ENCODE measurements around the gene NLK.
"Not testable (repeated sequence)": the region's sequence is repeated elsewhere in the genome, so short reads cannot be mapped to it uniquely, and the experiment has no call there.

Gene NLK

GRCh38 chr17:28161311-28161710 is 118.8 kb downstream of the NLK start:
- DNase-seq: no peak

- no peak for DNase-seq
Measured at GRCh38 chr17:28166478-28166877, 124.0 kb downstream of the NLK start.

GRCh38 chr17:28169621-28170349 is 127.3 kb downstream of the NLK start:
- DNase-seq: no peak

GRCh38 chr17:28170771-28171170 is 128.3 kb downstream of the NLK start:
- DNase-seq: no peak

- no peak for DNase-seq
Measured at GRCh38 chr17:28173031-28173561, 130.6 kb downstream of the NLK start.

- no peak for DNase-seq
Measured at GRCh38 chr17:28173801-28174200, 131.3 kb downstream of the NLK start.

DNA sequence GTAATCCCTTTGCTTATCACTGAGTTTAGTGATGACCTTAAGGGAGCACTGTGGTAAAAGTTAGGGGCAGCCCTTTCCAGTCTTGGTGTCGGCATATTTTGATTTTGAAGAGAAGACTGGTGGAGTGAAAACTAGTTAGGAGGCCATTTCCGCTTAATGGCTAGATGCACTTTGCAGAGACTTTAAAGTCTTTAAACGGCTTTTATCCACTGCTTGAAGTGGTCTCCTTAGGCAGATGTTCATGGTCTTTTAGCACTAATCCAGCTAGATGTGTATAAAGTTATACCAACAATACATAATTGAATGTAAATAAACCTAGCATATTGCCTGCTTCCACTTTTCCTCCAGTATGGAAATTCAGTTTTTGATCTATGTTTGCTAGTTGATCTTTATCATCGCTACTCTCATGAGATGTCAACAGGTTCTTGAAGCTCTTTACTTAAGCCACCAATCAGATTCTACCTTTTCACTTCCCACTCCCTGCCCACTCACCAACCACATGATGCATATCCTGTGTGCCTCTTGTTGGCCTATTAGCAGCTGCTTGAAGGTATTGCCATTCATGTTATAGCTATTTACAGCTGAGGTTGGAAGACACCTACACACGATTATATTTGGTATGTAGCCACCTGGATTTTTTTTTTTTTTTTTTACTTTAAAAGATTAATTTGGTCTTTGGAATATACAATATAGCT is 132.0 kb downstream of the NLK start:
- no peak for DNase-seq

DNA sequence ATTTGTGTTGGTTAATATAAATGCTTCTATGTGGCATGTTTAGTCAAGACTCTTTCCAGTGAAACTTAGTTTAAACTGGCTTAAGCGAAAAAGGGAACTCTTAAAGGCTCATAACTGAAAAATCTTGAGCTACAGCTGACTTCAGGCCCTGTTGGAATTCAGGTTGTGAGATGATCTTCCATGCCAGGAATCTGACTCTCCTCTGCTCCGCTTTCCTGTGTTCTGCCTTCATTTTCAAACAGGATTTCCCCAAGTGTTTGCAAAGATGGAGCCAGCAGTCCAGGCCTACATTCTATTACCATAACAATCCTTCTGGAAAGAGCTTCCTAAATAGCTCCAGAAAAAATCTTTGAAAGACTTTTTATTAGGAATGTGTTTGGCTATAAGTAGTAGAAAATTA is 134.9 kb downstream of the NLK start:
- no peak for DNase-seq

GRCh38 chr17:28178800-28179199 is 136.3 kb downstream of the NLK start:
- DNase-seq: no peak

DNA sequence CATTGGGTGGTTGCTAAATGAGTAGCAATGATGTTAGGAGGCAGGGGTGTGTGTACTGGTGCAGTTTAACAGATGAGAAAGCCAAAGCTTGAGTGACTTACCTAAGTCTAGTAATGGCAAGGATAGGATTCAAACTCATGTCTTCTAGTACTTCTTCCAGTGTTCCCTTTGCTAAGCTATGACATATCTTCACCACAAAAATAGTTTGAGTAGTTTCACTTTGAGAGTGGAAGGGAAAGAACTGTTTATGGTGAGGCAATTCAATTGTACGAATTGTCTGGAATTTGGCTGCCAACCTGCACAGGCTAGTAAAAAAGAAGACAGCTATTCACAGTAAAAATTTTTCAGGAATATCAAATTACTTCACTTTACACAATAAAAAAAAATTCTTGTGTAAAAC is 138.0 kb downstream of the NLK start:
- DNase-seq: no peak

DNA sequence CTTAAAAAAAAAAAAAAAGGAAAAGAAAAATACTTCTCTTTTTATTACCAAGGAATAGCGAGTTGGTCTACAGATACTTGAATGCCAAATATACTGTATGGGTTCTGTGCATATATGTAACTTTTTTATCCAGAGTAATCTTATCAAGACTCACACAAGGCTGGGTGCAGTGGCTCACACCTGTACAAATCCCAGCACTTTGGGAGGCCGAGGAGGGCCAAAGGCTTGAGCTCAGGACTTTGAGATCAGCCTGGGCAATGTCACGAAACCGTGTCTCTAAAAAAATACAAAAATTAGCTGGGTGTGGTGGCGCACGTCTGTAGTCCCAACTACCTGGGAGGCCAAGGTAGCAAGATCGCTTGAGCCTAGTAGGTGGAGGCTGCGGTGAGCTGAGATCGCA is 139.1 kb downstream of the NLK start:
- DNase-seq: no peak

DNA sequence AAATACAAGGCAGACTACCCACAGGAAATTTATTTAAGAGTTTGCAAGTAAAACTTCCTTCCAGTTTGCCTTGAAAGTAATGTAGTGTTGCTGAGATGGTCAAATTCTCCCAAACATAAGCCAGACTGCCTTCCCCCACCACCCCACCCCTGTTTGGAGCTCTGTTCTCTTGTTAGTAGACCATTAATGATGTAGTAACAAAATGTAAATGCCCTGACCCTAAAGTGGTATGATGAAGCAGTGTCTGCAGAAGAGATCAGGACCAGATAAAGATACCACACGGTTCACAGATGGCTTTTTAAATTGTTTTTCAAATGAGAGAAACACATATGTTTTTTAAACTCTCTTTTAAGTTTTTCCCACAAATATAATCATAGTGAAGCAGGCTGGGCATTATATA is 140.1 kb downstream of the NLK start:
- no peak for DNase-seq

GRCh38 chr17:28185658-28186057 is 143.2 kb downstream of the NLK start:
- no peak for DNase-seq

DNA sequence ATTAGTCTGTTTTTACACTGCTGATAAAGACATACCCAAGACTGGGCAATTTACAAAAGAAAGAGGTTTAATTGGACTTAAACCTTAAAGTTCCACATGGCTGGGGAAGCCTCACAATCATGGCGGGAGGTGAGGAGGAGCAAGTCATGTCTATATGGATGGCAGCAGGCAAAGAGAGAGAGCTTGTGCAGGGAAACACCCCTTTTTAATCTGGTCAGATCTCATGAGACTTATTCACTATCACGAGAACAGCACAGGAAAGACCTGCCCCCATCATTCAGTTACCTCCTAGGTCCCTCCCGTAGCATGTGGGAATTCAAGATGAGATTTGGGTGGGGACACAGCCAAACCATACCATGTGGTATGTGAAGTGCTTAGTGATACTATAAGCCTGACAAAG is 144.0 kb downstream of the NLK start:
- not testable (repeated sequence) for DNase-seq

GRCh38 chr17:28187931-28188330 is 145.5 kb downstream of the NLK start:
- DNase-seq: no peak

DNA sequence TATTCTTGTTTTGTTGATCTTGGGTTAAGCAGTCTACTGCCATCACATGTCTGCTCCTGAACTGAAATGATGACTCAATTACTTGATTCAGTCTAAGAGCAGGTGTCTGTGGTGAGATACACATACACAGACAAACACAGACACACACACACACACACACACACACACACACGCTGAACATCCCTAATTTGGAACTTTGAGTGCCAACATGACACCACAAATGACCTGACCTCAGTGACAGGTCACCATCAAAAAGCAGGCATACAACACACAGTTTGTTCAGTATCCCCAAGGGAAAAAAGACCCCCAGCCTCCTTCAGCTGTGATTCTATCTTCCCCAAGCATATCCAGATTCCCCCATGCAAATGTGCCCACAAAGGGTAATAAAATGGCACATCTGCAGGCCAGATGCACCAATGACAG is 146.4 kb downstream of the NLK start:
- no peak for DNase-seq

DNA sequence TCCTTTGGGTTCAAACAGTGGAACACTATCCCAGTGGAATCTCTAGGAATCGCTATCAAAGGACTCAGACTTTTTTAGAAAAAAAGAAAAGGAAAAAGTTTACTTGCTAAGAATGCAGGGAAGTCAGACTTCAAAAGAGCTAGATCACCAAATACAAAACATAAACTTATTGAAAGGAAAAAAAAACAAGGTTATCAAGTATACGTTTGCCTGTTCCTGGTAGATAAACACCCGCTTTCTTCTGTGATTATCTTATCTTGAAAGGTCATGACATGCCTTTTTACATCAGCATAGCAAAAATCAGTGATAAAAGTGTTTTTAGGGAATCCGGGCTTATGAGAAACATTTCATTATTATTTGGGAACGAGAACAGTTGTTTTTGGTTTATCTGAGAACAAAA is 147.2 kb downstream of the NLK start:
- DNase-seq: no peak

DNA sequence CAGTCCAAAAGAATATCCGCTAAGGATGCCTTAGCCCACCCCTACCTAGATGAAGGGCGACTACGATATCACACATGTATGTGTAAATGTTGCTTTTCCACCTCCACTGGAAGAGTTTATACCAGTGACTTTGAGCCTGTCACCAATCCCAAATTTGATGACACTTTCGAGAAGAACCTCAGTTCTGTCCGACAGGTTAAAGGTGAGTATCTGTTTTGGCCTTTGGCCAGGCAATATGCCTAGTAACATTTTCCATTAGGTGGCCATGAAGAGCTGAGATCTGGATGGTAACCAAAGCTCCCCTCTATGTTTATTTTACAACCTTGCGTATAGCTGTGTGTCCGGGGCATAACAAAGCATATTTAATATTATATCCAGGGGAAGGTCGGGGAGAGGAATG is 148.5 kb downstream of the NLK start:
- DNase-seq: no peak

GRCh38 chr17:28193241-28193640 is 150.8 kb downstream of the NLK start:
- DNase-seq: no peak

- DNase-seq: no peak
Measured at GRCh38 chr17:28194382-28194781, 151.9 kb downstream of the NLK start.

- DNase-seq: no peak
Measured at GRCh38 chr17:28196636-28197035, 154.2 kb downstream of the NLK start.

DNA sequence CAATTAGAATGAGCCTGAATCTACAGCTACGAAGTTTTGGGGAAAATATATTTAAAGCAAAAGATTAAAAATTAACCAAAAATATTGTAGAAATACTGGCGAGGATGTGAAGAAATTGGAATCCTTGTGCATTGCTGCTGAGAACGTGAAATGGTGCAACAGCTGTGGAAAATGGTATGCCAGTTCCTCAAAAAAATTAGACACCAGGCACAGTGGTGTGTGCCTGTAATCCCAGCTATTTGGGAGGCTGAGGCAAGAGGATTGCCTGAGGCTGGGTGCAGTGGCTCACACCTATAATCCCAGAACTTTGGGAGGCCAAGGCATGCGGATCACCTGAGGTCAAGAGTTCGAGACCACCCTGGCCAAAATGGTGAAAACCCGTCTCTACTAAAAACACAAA is 156.6 kb downstream of the NLK start:
- DNase-seq: no peak

DNA sequence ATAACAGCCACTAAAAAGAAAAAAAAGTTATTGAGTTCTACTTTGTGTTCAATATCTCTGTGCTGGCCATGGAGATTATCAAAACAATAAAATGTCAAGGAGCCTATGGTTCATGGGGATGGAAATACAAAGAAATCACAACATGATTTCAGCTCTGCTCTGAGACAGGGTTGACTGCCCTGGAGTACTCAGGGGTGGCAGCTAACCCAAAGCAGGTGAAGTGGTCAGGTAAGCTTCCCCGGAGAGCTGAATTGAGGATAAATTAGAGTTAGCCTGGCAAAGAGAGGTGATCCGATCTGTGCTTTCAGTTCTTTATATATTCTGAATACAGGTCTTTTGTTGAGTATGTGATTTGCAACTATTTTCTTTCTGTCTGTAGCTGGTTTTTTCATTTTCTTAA is 157.3 kb downstream of the NLK start:
- DNase-seq: no peak

DNA sequence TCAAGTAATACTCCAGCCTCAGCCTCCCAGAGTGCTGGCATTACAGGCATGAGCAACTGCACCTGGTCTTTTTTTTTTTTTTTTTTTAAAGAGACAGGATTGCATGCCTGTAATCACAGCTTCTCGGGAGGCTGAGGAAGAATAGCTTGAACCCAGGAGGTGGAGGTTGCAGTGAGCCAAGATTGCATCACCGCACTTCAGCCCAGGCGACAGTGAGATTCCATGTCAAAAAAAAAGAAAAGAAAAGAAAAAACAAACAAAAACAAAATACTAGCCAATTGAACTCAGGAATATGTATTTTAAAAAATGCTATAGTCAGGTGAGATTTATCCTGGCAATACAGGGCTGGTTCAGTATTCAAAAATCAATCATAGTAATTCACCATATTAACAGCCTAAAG is 158.8 kb downstream of the NLK start:
- DNase-seq: no peak

- no peak for DNase-seq
Measured at GRCh38 chr17:28204244-28204643, 161.8 kb downstream of the NLK start.
